ENCODE measurements around the gene NUDT16L1. TPM values are rescaled to one million over a fixed set of nuclear protein-coding genes. Genes with fewer than 3 reads are reported as not detected.

Gene NUDT16L1
- total and polyA plus RNA-seq, 2 of the 13 experiments (the other 11 are each of a cell fraction or from before 2014, with no cell fraction given): 28.0 to 40.5 TPM

- TF ChIP-seq ZNF343 (CRISPR knock-in tag; IDR thresholded peaks at IDR 0.05) (peak; percentile 67; the same call in 1 of the 2 replicates), HCFC1 (IDR thresholded peaks at IDR 0.05; ENCODE audit: low read depth, low read length) (no peak), ZNF782 (CRISPR knock-in tag; IDR thresholded peaks at IDR 0.05; ENCODE audit: borderline replicate concordance) (no peak), ZNF17 (CRISPR knock-in tag; IDR thresholded peaks at IDR 0.05) (no peak), TCF12 (IDR thresholded peaks at IDR 0.05) (no peak), TCF12 (CRISPR knock-in tag; IDR thresholded peaks at IDR 0.05) (0 out of 2 replicates have a peak, but pooled peaks have one; percentile 90), CEBPB (IDR thresholded peaks at IDR 0.05; ENCODE audit: borderline replicate concordance, low read depth, low read length) (peak; percentile 99), RFX3 (CRISPR knock-in tag; IDR thresholded peaks at IDR 0.05) (peak; percentile 57; the same call in 1 of the 2 replicates), YEATS4 (CRISPR knock-in tag; IDR thresholded peaks at IDR 0.05; ENCODE audit: borderline replicate concordance) (peak; percentile 97), POLR2G (IDR thresholded peaks at IDR 0.05; ENCODE audit: low read depth, low read length) (peak; percentile 70), ZFY (CRISPR knock-in tag; IDR thresholded peaks at IDR 0.05) (peak; percentile 90), ZFP36L1 (CRISPR knock-in tag; IDR thresholded peaks at IDR 0.05) (peak; percentile 79; the same call in 1 of the 2 replicates), ZNF720 (CRISPR knock-in tag; IDR thresholded peaks at IDR 0.05) (0 out of 2 replicates have a peak, but pooled peaks have one; percentile 83), CHCHD3 (CRISPR knock-in tag; IDR thresholded peaks at IDR 0.05) (peak; percentile 91), CC2D1A (CRISPR knock-in tag; IDR thresholded peaks at IDR 0.05) (no peak), IKZF5 (CRISPR knock-in tag; IDR thresholded peaks at IDR 0.05) (peak; percentile 93), PBX2 (CRISPR knock-in tag; IDR thresholded peaks at IDR 0.05) (peak; percentile 58; the same call in 1 of the 2 replicates)
- TF ChIP-seq, protein P1, sequence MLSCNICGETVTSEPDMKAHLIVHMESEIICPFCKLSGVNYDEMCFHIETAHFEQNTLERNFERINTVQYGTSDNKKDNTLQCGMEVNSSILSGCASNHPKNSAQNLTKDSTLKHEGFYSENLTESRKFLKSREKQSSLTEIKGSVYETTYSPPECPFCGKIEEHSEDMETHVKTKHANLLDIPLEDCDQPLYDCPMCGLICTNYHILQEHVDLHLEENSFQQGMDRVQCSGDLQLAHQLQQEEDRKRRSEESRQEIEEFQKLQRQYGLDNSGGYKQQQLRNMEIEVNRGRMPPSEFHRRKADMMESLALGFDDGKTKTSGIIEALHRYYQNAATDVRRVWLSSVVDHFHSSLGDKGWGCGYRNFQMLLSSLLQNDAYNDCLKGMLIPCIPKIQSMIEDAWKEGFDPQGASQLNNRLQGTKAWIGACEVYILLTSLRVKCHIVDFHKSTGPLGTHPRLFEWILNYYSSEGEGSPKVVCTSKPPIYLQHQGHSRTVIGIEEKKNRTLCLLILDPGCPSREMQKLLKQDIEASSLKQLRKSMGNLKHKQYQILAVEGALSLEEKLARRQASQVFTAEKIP (CRISPR knock-in tag; IDR thresholded peaks at IDR 0.05; ENCODE audit: borderline replicate concordance): no peak
- TF ChIP-seq, protein P2, sequence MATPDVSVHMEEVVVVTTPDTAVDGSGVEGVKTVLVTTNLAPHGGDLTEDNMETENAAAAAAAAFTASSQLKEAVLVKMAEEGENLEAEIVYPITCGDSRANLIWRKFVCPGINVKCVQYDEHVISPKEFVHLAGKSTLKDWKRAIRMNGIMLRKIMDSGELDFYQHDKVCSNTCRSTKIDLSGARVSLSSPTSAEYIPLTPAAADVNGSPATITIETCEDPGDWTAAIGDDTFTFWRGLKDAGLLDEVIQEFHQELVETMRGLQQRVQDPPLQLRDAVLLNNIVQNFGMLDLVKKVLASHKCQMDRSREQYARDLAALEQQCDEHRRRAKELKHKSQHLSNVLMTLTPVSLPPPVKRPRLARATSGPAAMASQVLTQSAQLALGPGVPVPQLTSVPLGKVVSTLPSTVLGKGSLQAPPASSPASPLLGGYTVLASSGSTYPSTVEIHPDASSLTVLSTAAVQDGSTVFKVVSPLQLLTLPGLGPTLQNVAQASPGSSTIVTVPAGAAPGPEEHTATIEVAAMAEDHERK (CRISPR knock-in tag; IDR thresholded peaks at IDR 0.05; ENCODE audit: low read depth): no peak; the same call in 1 of the 2 replicates
- TF ChIP-seq, protein P3, sequence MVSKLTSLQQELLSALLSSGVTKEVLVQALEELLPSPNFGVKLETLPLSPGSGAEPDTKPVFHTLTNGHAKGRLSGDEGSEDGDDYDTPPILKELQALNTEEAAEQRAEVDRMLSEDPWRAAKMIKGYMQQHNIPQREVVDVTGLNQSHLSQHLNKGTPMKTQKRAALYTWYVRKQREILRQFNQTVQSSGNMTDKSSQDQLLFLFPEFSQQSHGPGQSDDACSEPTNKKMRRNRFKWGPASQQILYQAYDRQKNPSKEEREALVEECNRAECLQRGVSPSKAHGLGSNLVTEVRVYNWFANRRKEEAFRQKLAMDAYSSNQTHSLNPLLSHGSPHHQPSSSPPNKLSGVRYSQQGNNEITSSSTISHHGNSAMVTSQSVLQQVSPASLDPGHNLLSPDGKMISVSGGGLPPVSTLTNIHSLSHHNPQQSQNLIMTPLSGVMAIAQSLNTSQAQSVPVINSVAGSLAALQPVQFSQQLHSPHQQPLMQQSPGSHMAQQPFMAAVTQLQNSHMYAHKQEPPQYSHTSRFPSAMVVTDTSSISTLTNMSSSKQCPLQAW (CRISPR knock-in tag; IDR thresholded peaks at IDR 0.05): peak; percentile 86
- TF ChIP-seq, protein P4, sequence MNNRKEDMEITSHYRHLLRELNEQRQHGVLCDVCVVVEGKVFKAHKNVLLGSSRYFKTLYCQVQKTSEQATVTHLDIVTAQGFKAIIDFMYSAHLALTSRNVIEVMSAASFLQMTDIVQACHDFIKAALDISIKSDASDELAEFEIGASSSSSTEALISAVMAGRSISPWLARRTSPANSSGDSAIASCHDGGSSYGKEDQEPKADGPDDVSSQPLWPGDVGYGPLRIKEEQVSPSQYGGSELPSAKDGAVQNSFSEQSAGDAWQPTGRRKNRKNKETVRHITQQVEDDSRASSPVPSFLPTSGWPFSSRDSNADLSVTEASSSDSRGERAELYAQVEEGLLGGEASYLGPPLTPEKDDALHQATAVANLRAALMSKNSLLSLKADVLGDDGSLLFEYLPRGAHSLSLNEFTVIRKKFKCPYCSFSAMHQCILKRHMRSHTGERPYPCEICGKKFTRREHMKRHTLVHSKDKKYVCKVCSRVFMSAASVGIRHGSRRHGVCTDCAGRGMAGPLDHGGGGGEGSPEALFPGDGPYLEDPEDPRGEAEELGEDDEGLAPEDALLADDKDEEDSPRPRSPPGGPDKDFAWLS (CRISPR knock-in tag; IDR thresholded peaks at IDR 0.05; ENCODE audit: borderline replicate concordance): no peak; the same call in 1 of the 2 replicates
Observed at GRCh38 chr16:4663777-4664465, 29.4 kb upstream of the NUDT16L1 start (continued).

Measured in HepG2 (cell line).